H4 (cell line): ENCODE results near the gene STARD4. TPM values are rescaled to one million over a fixed set of nuclear protein-coding genes. Genes with fewer than 3 reads are reported as not detected.

Source experiments
- DNase-seq: peaks from one replicate; pipeline ENCODE4 v3.0.0-alpha.2; 2015; ENCODE audit warnings: low spot score
- total RNA-seq: library from RNA; depleted of rRNA; stranded (reverse); fragments of >200 nt; shearing (Covaris generic); gene quantifications from 2 replicates; pipeline ENCODE4 v1.2.3, GENCODE V29; 2014; rRNA removed

Gene STARD4
- total RNA-seq, 1 experiment from 2014 or later, result 91.0 TPM

DNA sequence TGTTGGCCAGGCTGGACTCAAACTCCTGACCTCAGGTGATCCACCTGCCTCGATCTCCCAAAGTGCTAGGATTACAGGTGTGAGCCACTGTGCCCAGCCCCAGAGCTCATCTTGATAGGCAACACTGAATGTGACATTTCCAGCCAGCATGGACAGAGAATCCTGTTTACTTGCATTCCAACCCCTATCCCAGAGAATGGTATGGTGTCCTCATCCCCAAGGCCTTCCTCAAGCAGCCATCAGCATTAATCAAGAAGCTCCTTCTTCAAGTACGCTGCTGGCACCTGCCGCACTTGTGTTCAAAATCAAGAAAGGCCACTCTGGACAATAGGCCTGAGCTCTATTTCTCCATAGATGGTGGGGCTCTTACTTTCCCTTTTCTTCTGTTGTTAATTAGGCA, 40.2 kb downstream of the STARD4 start:
- DNase-seq, result no peak

DNA sequence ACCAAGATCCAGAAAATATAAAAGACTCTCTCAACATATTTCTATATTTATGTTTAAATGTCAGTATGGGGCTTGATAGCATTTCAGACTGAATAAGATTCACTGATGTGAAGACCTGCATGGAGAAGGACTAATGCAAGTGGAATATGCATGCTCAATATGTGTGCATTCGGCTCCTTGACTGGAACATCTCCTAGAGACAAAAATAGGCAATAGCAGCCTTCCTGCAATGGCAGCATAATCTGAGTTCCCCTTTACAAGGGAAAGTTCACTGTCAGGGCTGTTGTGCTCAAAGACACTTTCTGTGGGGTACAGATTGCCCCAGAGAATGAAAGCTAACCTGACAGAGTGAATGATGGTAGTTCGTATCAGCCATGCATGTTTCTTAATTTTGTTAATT, 42.4 kb downstream of the STARD4 start:
- DNase-seq, result no peak

DNA sequence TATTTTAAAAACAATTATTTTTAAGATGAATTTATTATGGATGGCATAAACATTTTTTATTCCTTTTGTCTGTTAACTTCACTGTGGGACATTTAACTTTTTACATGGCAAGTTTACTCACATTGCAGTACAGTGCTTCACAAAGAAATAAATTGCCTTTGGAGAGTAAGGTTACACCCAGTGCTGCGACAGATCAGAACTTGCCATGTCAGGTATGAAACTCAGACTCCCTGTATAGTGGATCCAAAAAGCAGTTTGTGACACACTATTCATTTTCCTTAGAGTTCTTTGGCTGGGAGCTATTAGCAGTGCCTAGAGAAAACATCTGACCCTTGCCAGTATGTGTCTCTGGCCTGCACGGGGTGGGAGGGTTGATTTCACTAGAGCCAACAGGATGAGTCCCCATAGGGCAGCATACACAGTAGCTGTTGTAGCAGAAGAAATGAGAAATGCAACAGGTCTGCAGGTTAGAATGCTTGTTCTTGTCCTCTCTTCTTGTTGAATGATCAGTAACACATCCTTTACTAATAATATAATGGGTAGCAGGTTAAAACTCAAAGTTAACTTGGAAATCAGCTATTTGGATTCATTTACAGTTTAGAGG, 42.9 kb downstream of the STARD4 start:
- DNase-seq, result no peak

DNA sequence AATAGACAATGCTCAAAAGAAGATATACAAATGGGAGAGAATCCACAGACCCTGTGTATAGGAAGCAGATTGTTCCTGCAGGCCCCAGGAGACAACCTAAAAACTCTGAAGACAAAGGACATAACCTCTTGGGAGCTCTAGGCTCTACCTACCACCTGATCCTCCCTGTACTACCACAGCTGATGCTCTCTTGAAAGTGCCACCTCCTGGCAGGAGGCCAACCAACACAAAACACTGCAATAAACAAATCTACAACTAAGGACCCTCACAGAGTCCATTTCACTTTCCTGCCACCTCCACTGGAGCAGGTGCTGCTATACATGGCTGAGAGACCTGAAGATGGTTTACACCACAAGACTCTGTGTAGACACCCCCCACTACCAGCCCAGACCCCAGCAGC, 49.0 kb downstream of the STARD4 start:
- DNase-seq, result no peak

DNA sequence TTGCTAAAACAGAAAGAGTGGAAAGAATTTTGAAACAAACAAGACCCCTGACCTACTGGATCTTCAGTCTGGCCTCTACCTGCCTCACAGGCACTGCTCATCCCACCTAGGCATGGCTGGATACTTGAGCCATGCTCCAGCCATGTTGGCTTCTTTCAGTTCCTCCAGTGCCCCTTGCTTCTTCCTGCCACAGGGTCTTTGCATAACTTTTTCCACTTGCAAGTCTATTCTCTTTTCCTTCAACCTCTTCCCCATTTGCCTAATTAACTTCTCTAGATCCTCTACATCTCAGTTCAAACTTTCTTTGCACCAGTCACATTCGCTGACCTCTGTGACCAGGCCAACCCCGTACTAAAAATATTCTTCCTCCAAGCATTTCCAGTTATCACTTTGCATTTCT, 50.4 kb downstream of the STARD4 start:
- DNase-seq, result no peak

DNA sequence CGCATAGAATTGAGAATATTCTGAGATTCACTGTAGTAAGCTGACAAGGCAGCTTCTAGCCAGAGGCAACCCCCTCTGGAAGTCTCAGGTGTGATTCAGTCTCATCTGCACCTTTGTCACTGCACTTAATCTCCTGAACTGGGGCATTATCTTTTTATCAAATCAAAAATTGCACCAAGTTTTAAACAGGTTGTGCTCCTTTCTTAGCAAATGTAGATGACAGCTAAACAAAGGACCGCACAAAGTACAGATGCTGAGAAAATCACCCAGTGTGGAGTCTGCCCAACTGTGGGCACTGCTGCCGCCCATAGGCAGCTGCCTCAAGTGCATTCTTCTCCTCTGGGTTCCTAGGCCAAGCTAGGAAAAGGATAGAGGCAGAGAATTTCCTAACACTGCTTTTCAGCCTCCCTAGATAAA, 51.1 kb downstream of the STARD4 start:
- no peak for DNase-seq

DNA sequence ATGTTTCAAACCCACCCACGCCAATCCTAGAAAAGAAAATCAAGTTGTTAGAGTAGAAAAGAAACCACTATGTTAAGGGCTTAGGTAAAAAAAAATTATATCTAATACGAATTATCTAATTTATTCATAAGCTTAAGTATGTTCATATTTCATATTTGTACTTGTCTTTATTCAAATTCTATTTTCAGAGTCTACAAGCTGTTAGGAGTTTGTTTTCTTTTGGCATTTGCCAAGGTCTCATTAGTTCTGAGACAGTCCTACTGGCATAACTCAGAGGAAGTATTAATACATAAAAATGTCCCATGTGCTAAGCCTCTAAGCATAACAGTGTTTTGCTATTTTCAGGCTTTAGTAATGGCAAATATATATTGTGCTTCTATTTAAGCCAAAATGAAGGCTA, 57.6 kb downstream of the STARD4 start:
- no peak for DNase-seq

DNA sequence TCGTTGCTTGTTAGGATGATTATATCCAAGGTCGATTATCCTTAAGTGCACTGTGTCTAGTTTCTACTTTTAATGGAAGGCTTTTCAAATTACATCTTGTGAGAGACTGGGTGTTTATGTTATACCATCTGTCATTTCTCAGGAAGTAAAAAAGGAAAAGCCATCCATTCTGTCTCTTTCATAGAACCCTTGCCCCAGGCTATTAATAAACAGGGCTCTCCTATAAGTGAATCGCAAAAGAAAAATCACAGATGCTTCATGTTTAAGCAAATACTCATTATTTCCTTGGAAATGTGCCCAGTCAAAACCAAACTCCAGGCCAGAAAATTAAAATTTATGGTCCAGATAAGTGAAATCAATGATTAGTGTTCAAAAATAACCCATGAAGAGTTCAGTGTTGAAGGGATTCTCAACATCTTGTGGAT, 58.1 kb downstream of the STARD4 start:
- peak; percentile 66 for DNase-seq

DNA sequence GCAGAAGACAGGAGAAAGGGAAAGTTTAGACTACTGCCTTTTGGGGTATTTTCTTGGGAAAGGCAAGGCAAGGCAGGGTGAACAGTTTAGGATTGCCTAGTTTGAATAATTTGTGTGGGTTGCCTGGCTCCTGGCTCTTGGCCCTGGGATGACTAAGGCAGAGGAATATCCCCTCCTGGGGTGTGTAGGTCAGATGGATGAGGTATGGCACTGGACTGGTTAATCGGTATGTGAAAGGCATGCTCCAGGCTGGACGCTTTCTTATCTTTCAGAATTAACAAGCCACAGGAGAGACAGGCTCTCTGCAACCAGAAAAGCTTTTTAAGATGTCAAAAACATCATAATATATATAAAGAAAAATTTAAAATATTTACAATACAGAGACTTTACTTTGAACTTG, 58.6 kb downstream of the STARD4 start:
- peak; percentile 35 for DNase-seq

DNA sequence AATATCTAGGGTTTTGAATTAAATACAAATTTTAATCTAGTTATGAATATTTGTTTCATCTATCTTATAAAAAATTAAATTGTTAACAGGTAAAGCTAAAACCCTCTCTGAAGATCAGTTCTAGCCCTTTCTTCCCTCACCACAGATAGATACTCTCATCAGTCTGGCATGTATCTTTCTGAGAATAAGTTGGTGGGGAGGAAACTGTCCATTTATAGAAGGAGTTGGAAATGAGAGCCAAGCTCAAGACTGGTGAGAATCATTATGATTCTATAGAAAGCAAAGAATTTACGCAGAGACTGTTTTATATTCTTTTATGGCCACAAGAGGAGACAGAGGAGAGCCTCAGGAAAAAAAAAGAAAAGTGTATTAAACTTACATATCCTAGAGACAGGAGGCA, 59.0 kb downstream of the STARD4 start:
- DNase-seq, result no peak

DNA sequence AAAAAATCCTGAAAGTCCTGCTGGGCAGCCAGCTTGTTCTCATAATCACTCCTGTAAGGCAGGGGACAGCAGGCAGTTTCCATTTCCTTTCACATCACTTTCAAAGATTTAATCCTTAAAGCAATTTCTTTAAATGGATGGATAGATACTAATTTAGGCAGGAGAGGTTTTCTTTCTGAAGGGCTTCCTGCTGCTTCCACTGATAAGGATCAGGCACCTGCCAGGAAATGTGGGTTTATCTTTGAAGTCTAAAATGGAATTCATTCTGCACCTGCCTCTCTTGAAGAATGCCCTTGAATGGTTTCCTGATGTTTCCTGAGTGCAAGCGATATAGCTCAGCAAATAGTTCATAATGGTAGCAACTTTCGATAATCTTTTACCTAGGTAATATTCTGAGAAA, 64.5 kb downstream of the STARD4 start:
- no peak for DNase-seq

DNA sequence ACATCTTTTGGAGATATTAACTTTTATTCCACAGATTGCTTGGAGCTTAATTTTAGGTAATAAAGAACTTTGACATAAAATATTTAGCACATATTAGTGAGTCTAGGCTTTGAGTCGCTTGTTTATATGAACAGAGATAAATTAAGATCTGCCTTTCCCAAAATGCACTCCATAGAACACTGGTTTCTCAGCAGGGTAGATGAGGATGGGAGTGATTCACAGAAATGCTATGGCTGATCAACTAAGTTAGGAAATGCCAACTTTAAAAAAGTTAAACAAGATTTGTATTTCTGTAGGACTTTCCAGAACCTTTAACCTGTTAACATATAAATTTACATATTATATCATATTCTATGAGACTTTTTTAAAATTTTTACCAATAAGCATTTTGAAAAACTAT, 65.2 kb downstream of the STARD4 start:
- DNase-seq, result no peak

Other genes with a start within 250 kb of the STARD4 start
- gene NREP, start 244.7 kb upstream of the STARD4 start, total RNA-seq, result 157 and 187 TPM in 2 replicates